NCI-H345 treated with DMSO at 0.1 percent for 48 hours (cell line): Measurements from ENCODE around the gene BCR.

Experiments
- DNase-seq: peaks from one replicate; lab custom pipeline; 2025; ENCODE audit not compliant: unreplicated experiment; lab: John Stamatoyannopoulos, UW

The BCR gene

GRCh38 chr22:23193882-23194281 is 13.6 kb downstream of the BCR start:
- no peak for DNase-seq

- DNase-seq, result no peak
Measured at GRCh38 chr22:23196165-23196564, 15.9 kb downstream of the BCR start.

- DNase-seq, result no peak
Measured at GRCh38 chr22:23197836-23198235, 17.5 kb downstream of the BCR start.

DNA sequence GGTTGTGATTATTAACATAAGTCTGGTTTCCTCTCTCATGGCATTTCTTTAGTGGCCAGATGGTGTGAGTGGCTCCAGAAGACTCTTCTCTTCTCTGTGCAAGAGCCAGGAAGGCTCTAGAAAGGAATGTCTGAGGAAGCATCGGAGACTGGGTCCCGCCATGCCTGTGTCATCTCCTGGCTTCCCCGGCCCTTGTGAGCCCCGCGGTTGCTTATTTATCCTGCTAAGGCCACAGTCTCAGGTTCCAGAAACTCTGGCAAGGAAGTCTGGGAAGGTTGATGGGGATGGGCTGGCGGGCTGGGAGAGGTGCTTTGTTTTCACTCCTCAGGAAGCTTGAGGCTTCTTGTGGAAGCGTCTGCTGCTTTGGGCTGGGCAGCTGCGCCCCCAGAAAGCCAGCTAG is 18.9 kb downstream of the BCR start:
- DNase-seq, result no peak

- DNase-seq, result no peak
Measured at GRCh38 chr22:23200898-23201297, 20.6 kb downstream of the BCR start.

- DNase-seq, result no peak
Measured at GRCh38 chr22:23202812-23203451, 22.6 kb downstream of the BCR start.

- DNase-seq, result no peak
Measured at GRCh38 chr22:23203452-23204124, 23.3 kb downstream of the BCR start.

DNA sequence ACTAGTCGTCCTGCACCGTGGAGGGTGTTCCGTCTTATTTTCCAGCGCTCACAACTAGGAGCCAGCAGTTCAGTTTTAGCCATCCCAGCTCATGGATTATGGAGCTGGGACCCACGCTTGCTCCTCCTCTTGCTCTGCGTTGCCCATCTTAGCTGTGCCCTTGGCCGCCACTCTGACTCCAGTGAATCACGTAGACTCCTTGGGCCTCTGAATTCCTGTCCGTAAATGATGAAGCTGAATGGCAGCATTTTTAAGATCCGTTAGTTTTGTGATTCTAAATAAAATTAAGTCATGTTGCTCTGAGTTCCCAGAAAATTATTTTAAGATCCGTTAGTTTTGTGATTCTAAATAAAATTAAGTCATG is 23.8 kb downstream of the BCR start:
- DNase-seq, result no peak

DNA sequence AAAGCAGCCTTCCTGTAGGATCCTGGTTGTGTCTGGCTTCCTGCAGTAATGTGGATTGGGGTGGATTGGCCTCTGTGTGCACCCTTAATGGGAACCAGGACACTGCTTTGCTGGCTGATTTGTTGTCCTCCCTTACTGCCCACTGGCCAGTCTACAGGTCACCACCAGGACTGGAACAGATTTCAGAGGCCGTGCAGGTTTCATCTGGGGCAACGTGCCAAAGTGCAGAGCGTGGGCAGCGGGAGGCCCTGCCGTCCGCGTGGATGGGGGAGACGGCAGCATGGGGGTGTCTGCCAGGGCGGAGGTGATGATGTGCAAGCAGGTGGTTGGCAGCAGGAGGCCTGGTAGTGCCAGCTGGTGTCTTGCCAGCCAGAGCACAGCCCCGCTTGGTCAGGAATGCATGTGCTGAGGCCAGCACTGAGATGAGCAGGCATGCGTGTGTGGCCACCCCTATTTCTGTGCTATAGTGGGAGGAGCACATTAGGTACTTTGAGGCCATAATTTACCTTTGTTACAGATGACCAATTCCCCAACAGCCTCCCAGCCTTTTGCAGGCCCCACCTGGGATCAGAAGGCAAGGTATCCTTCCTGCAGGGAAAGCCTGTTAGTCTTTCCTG is 24.3 kb downstream of the BCR start:
- peak; percentile 21 for DNase-seq

- DNase-seq, result no peak
Measured at GRCh38 chr22:23205339-23206049, 25.2 kb downstream of the BCR start.

DNA sequence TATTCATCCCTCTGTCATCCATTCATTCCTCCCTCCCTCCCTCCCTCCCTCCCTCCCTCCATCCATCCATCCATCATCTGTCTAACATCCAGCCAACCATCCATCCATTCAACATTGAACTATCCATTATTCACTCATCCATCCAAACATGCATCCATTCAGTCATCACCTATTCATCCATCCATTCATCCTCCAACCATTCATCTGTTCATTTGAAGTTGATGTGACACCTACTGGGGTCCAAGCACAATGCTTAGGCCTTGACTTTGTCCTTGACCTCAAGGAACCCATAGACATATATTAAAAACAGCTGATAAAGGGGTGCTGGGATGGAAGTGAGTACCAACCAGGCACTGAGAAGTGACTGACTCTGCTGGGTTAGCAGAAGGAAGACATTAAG is 26.6 kb downstream of the BCR start:
- no peak for DNase-seq

- DNase-seq, result peak; percentile 83
Measured at GRCh38 chr22:23207729-23208393, 27.6 kb downstream of the BCR start.

GRCh38 chr22:23210428-23211170 is 30.3 kb downstream of the BCR start:
- no peak for DNase-seq

- no peak for DNase-seq
Measured at GRCh38 chr22:23211622-23212021, 31.3 kb downstream of the BCR start.

- DNase-seq, result peak; percentile 54
Measured at GRCh38 chr22:23212061-23213021, 32.0 kb downstream of the BCR start.

DNA sequence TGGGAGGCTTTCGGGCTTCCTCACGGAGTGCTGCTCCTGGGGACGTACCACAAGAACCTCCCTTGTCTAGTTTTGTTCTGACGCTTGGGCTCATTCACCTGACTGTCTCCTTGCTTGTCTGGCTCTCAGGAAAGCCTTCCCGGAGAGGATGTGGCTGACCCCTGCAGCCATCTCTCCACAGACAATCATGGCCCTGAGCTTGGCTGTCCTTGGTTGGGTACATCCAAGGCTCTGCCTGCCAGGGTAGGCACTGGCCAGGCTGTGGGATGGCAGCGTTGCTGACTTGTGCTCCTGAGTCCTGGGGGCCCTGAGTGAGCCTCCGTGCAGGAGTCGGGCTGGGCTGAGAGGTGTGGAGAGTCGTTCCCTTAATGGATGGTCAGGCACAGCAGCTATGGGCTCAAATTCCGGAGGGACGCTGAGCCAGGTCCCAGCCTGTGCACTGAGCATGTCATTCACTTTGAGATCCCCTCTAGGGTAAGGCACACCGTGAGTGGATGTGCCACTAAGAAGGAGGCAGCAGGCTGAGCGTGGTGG is 32.8 kb downstream of the BCR start:
- no peak for DNase-seq

- no peak for DNase-seq
Measured at GRCh38 chr22:23213581-23214334, 33.4 kb downstream of the BCR start.

DNA sequence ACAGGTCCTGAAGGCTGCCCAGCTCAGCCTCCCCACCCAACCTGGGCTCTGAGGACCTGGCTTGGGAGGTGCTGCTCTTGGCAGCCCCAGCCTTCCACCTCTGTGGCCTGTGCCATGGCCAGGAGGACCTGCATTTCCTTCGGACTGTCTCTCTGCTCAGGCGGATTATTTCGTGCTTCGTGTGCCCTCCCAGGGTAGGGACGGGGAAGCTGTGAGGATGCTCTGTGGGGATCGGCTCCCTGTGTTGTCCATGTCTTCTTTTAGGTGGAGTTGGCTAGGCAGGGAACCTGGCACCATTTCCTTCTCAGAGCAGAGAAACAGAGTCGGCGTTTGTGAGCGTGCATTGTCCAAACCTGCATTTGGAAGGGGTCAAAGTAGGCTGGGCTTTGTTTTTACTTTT is 34.1 kb downstream of the BCR start:
- DNase-seq, result no peak
